IMR-90 (cell line): ENCODE measurements around the gene RTF1. TPM values are rescaled to one million over a fixed set of nuclear protein-coding genes. Genes with fewer than 3 reads are reported as not detected.

Experiments used
- ATAC-seq: fragments of 200-7000 bp; cut with Tn5 transposase; 2 replicates; pipeline ENCODE4 v1.9.1; 2020; ENCODE audit warnings: low read depth, mild to moderate bottlenecking, moderate library complexity
- BruUV-seq: library from RNA; stranded (reverse); fragments of 400-500 nt; replicated peaks from 2 replicates; lab custom pipeline; 2021; lab: Mats Ljungman, UMichigan
- CTCF ChIA-PET: fragments of 300-600 bp; formaldehyde crosslinking; extraction: SDS; loops from one replicate; lab custom pipeline; 2021; ENCODE audit warnings: antibody characterized with exemption; lab: Yijun Ruan, JAX
- POLR2A ChIA-PET: fragments of 300-600 bp; sonication (Branson Sonifier 250); formaldehyde crosslinking; loops from one replicate; lab custom pipeline; 2022; ENCODE audit warnings: antibody characterized with exemption; ENCODE audit not compliant: unreplicated experiment; lab: Charles Lee
- DNase-seq: peaks from one replicate; pipeline ENCODE4 v3.0.0; 2013
- H2AFZ ChIP-seq: replicated peaks from 2 replicates; pipeline ENCODE3; 2013; ENCODE audit warnings: low read length, mild to moderate bottlenecking; ENCODE audit not compliant: poor library complexity
- H2AK5ac ChIP-seq: 2 replicates; pipeline ENCODE4 v1.6.1; 2013; ENCODE audit warnings: low read depth, low read length, inconsistent platforms
- H2AK9ac ChIP-seq: replicated peaks from 2 replicates; pipeline ENCODE3; 2013; ENCODE audit warnings: mild to moderate bottlenecking, low read depth, low read length, moderate library complexity; ENCODE audit not compliant: poor library complexity
- H2BK120ac ChIP-seq: 2 replicates; pipeline ENCODE4 v1.6.1; 2013; ENCODE audit warnings: low read depth, low read length, inconsistent platforms
- H2BK15ac ChIP-seq: 3 replicates; pipeline ENCODE4 v1.6.1; 2013; ENCODE audit warnings: low read depth, low read length, inconsistent platforms
- H2BK20ac ChIP-seq: 2 replicates; pipeline ENCODE4 v1.6.1; 2013; ENCODE audit warnings: low read depth, mild to moderate bottlenecking, inconsistent platforms, low read length, moderate library complexity
- H2BK5ac ChIP-seq: 2 replicates; pipeline ENCODE4 v1.6.1; 2013; ENCODE audit warnings: mild to moderate bottlenecking, low read depth, low read length, inconsistent platforms; ENCODE audit not compliant: poor library complexity, severe bottlenecking
- H3K14ac ChIP-seq: replicated peaks from 2 replicates; pipeline ENCODE4 v1.6.1; 2013; ENCODE audit warnings: low read depth, low read length, inconsistent platforms
- H3K18ac ChIP-seq: 2 replicates; pipeline ENCODE4 v1.6.1; 2013; ENCODE audit warnings: low read depth, low read length, control low read depth
- H3K23ac ChIP-seq: 2 replicates; pipeline ENCODE4 v1.6.1; 2013; ENCODE audit warnings: low read depth, low read length, inconsistent platforms
- H3K27ac ChIP-seq: 2 replicates; pipeline ENCODE4 v1.5.1; 2013; ENCODE audit warnings: mild to moderate bottlenecking, control low read depth, low read length; ENCODE audit not compliant: insufficient read depth
- H3K27me3 ChIP-seq: 2 replicates; pipeline ENCODE4 v1.6.1; 2013; ENCODE audit warnings: low read length; ENCODE audit not compliant: control insufficient read depth, insufficient read depth
- H3K36me3 ChIP-seq: 2 replicates; pipeline ENCODE4 v1.6.1; 2013; ENCODE audit warnings: low read length, mixed read lengths; ENCODE audit not compliant: control insufficient read depth, insufficient read depth
- H3K4ac ChIP-seq: 2 replicates; pipeline ENCODE4 v1.6.1; 2013; ENCODE audit warnings: low read depth, low read length, inconsistent platforms
- H3K4me1 ChIP-seq: 2 replicates; pipeline ENCODE4 v1.6.1; 2013; ENCODE audit warnings: low read length, mixed read lengths; ENCODE audit not compliant: control insufficient read depth, insufficient read depth
- H3K4me2 ChIP-seq: 2 replicates; pipeline ENCODE4 v1.6.1; 2013; ENCODE audit warnings: low read depth, mild to moderate bottlenecking, control low read depth, low read length, moderate library complexity
- H3K4me3 ChIP-seq: 2 replicates; pipeline ENCODE4 v1.5.1; 2013; ENCODE audit warnings: low read depth, mild to moderate bottlenecking, control low read depth, low read length, moderate library complexity; ENCODE audit not compliant: insufficient read depth
- H3K56ac ChIP-seq: 2 replicates; pipeline ENCODE4 v1.6.1; 2013; ENCODE audit warnings: low read length, inconsistent platforms; ENCODE audit not compliant: insufficient read depth; ENCODE audit errors: extremely low read depth
- H3K79me1 ChIP-seq, 2 experiments: 2 replicates each; pipeline ENCODE4 v1.6.1; 2013; ENCODE audit warnings: low read length in 2 of 2, inconsistent platforms in 1 of 2, low read depth in 1 of 2
- H3K9ac ChIP-seq: 2 replicates; pipeline ENCODE4 v1.6.1; 2013; ENCODE audit warnings: low read depth, low read length, control low read depth
- H3K9me1 ChIP-seq: 2 replicates; pipeline ENCODE4 v1.6.1; 2013; ENCODE audit warnings: low read length, inconsistent platforms; ENCODE audit not compliant: insufficient read depth
- H3K9me3 ChIP-seq: 2 replicates; pipeline ENCODE4 v1.6.1; 2013; ENCODE audit warnings: low read length; ENCODE audit not compliant: control insufficient read depth, insufficient read depth
- H4K20me1 ChIP-seq: 2 replicates; pipeline ENCODE4 v1.6.1; 2013; ENCODE audit warnings: low read length, inconsistent platforms; ENCODE audit not compliant: insufficient read depth
- H4K5ac ChIP-seq: 2 replicates; pipeline ENCODE4 v1.6.1; 2013; ENCODE audit warnings: mild to moderate bottlenecking, low read depth, low read length, control low read depth
- H4K8ac ChIP-seq, 2 experiments: 2 replicates each; pipeline ENCODE4 v1.6.1; 2013; ENCODE audit warnings: low read depth in 2 of 2, low read length in 2 of 2, control low read depth in 1 of 2, inconsistent platforms in 1 of 2
- H4K91ac ChIP-seq: 2 replicates; pipeline ENCODE4 v1.6.1; 2013; ENCODE audit warnings: low read depth, low read length, inconsistent platforms; ENCODE audit not compliant: insufficient read depth
- BHLHE40 ChIP-seq: fragments of 150-350 bp; IDR thresholded peaks from 2 replicates; pipeline ENCODE4 v1.6.1; 2016; ENCODE audit warnings: mild to moderate bottlenecking, low read depth, low read length
- CEBPB ChIP-seq: IDR thresholded peaks from 2 replicates; pipeline ENCODE4 v1.6.1; 2012; ENCODE audit warnings: low read depth, low read length, improper control_type of control experiment
- CHD1 ChIP-seq: IDR thresholded peaks from 2 replicates; pipeline ENCODE4 v1.6.1; 2012; ENCODE audit warnings: low read depth, low read length, improper control_type of control experiment
- FOS ChIP-seq: fragments of 150-350 bp; IDR thresholded peaks from 2 replicates; pipeline ENCODE4 v1.6.1; 2016; ENCODE audit warnings: low read depth, low read length
- MAFK ChIP-seq: IDR thresholded peaks from 2 replicates; pipeline ENCODE4 v1.6.1; 2012; ENCODE audit warnings: low read depth, low read length, improper control_type of control experiment
- MAZ ChIP-seq: IDR thresholded peaks from 2 replicates; pipeline ENCODE4 v1.6.1; 2012; ENCODE audit warnings: low read depth, mild to moderate bottlenecking, low read length, improper control_type of control experiment, moderate library complexity, borderline replicate concordance
- MXI1 ChIP-seq: IDR thresholded peaks from 2 replicates; pipeline ENCODE4 v1.6.1; 2012; ENCODE audit warnings: low read depth, mild to moderate bottlenecking, low read length, moderate library complexity, borderline replicate concordance
- NFE2L2 ChIP-seq: fragments of 150-350 bp; IDR thresholded peaks from 2 replicates; pipeline ENCODE4 v1.6.1; 2016; ENCODE audit warnings: low read depth, mild to moderate bottlenecking, low read length
- POLR2A ChIP-seq: IDR thresholded peaks from 2 replicates; pipeline ENCODE4 v1.6.1; 2012; ENCODE audit warnings: mild to moderate bottlenecking, low read depth, low read length
- RAD21 ChIP-seq: IDR thresholded peaks from 2 replicates; pipeline ENCODE4 v1.6.1; 2012; ENCODE audit warnings: low read length, improper control_type of control experiment
- RCOR1 ChIP-seq: IDR thresholded peaks from 2 replicates; pipeline ENCODE4 v1.6.1; 2012; ENCODE audit warnings: mild to moderate bottlenecking, low read length, improper control_type of control experiment; ENCODE audit not compliant: insufficient replicate concordance
- RFX5 ChIP-seq: IDR thresholded peaks from 2 replicates; pipeline ENCODE4 v1.8.0; 2012; ENCODE audit warnings: low read depth, mild to moderate bottlenecking, low read length, moderate library complexity
- SMC3 ChIP-seq: fragments of 150-350 bp; IDR thresholded peaks from 2 replicates; pipeline ENCODE4 v1.6.1; 2016; ENCODE audit warnings: low read depth, mild to moderate bottlenecking, antibody characterized with exemption, low read length, moderate library complexity
- WGBS, 2 experiments: methylation state at CpG; one replicate each; pipeline versions ENCODE4 v1.1.5 to v1.1.7; 2013; ENCODE audit warnings: missing lambda C conversion rate in 2 of 2; ENCODE audit not compliant: insufficient read length in 1 of 2; ENCODE audit errors: extremely low coverage in 2 of 2; 5-methylcytosine and 5-hydroxymethylcytosine counted together
- dilution Hi-C: fragments of 300-500 bp; cut with HindIII; formaldehyde crosslinking; loops from one replicate; pipeline ENCODE4 v1.14.3; 2018; ENCODE audit warnings: low sequenced_read_pairs; ENCODE audit not compliant: unreplicated experiment
- in situ Hi-C: fragments of 300-500 bp; cut with MboI; formaldehyde crosslinking; loops from 3 replicates; pipeline ENCODE4 v1.14.3; 2019; ENCODE audit warnings: low sequenced_read_pairs, inconsistent platforms, mixed read lengths
- intact Hi-C: fragments of 100-400 bp; cut with micrococcal nuclease; formaldehyde crosslinking; loops from 2 replicates; pipeline ENCODE4 v1.10.0; 2022
- polyA plus RNA-seq, 3 experiments: library from polyadenylated mRNA; depleted of rRNA; stranded (reverse); fragments of >200 nt; gene quantifications; 2 replicates each; pipeline ENCODE4 v1.2.3, GENCODE V29; 2012; ENCODE audit warnings: low replicate concordance in 1 of 3
- total RNA-seq: library from RNA; depleted of rRNA; stranded (reverse); fragments of >200 nt; gene quantifications from 2 replicates; pipeline ENCODE4 v1.2.3, GENCODE V29; 2012
- TF ChIP-seq, protein P1 (sequence below): fragments of 150-350 bp; IDR thresholded peaks from 2 replicates; pipeline ENCODE4 v1.6.1; 2017; ENCODE audit warnings: mild to moderate bottlenecking, antibody characterized with exemption, low read length, low read depth
- TF ChIP-seq, protein P2 (sequence below): conservative IDR thresholded peaks from 2 replicates; pipeline ENCODE4 v1.5.1; 2012; ENCODE audit warnings: mild to moderate bottlenecking, low read depth, low read length, improper control_type of control experiment
- TF ChIP-seq, protein P3 (sequence below): fragments of 150-350 bp; IDR thresholded peaks from 2 replicates; pipeline ENCODE4 v1.6.1; 2016; ENCODE audit warnings: low read depth, mild to moderate bottlenecking, low read length, moderate library complexity, borderline replicate concordance

RTF1 gene
- total and polyA plus RNA-seq, 2 of the 4 experiments (the other 2 are of a cell fraction), result 15.1 to 24.3 TPM

DNA sequence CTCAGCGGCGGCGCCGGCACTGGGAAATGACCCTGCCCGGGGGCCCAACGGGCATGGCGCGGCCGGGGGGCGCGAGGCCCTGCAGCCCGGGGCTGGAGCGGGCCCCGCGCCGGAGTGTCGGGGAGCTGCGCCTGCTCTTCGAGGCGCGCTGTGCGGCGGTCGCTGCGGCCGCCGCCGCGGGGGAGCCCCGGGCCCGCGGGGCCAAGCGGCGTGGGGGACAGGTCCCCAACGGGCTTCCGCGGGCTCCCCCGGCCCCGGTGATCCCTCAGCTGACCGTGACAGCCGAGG lies 77.0 kb downstream of the RTF1 start:
- ATAC-seq (peak; percentile 21), DNase-seq (no peak)
- H3K56ac ChIP-seq, result no peak overlapping the region
- H3K9me1 ChIP-seq, result peaks cover 26% of the 10 kb centered on the region
- dilution Hi-C loops, result no loop called here
- BruUV-seq, result no TSS peak
- peak overlapping the region; percentile 95 for H2AFZ ChIP-seq
- H3K4me1 ChIP-seq, result peaks cover 19% of the 10 kb centered on the region
- TF ChIP-seq POLR2A (no peak), RCOR1 (no peak), BHLHE40 (no peak), MAFK (no peak), MXI1 (no peak), SMC3 (no peak), CHD1 (no peak), MAZ (no peak), RAD21 (no peak), NFE2L2 (no peak), FOS (no peak), CEBPB (no peak), RFX5 (no peak)
- TF ChIP-seq, protein P1, sequence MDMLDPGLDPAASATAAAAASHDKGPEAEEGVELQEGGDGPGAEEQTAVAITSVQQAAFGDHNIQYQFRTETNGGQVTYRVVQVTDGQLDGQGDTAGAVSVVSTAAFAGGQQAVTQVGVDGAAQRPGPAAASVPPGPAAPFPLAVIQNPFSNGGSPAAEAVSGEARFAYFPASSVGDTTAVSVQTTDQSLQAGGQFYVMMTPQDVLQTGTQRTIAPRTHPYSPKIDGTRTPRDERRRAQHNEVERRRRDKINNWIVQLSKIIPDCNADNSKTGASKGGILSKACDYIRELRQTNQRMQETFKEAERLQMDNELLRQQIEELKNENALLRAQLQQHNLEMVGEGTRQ, result no peak
- TF ChIP-seq, protein P2, sequence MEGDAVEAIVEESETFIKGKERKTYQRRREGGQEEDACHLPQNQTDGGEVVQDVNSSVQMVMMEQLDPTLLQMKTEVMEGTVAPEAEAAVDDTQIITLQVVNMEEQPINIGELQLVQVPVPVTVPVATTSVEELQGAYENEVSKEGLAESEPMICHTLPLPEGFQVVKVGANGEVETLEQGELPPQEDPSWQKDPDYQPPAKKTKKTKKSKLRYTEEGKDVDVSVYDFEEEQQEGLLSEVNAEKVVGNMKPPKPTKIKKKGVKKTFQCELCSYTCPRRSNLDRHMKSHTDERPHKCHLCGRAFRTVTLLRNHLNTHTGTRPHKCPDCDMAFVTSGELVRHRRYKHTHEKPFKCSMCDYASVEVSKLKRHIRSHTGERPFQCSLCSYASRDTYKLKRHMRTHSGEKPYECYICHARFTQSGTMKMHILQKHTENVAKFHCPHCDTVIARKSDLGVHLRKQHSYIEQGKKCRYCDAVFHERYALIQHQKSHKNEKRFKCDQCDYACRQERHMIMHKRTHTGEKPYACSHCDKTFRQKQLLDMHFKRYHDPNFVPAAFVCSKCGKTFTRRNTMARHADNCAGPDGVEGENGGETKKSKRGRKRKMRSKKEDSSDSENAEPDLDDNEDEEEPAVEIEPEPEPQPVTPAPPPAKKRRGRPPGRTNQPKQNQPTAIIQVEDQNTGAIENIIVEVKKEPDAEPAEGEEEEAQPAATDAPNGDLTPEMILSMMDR, result no peak
- TF ChIP-seq, protein P3, sequence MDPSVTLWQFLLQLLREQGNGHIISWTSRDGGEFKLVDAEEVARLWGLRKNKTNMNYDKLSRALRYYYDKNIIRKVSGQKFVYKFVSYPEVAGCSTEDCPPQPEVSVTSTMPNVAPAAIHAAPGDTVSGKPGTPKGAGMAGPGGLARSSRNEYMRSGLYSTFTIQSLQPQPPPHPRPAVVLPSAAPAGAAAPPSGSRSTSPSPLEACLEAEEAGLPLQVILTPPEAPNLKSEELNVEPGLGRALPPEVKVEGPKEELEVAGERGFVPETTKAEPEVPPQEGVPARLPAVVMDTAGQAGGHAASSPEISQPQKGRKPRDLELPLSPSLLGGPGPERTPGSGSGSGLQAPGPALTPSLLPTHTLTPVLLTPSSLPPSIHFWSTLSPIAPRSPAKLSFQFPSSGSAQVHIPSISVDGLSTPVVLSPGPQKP, result no peak
- H2AK5ac ChIP-seq, result no peak overlapping the region
- peak overlapping the region; percentile 5 for H2AK9ac ChIP-seq
- intact Hi-C loops, result no loop called here
- H4K20me1 ChIP-seq, result no peaks in the 10 kb centered on the region
- POLR2A ChIA-PET, result interaction anchor here (0.6 kb wide), 1 partner anchor 68 kb away, joined by 4 read pairs; no protein-coding TSS in a partner anchor
- no peak overlapping the region for H2BK20ac ChIP-seq
- H3K23ac ChIP-seq, result no peak overlapping the region
- in situ Hi-C loops, result no loop called here
- H3K36me3 ChIP-seq, result no peaks in the 10 kb centered on the region
- CTCF ChIA-PET, result no interaction called here
- H4K91ac ChIP-seq, result no peak overlapping the region
- no peak overlapping the region for H3K27ac ChIP-seq
- no peak overlapping the region for H3K14ac ChIP-seq
- WGBS, 2 experiments, result 1% methylated on average over 21 of the region's 41 CpGs; no CpG with 5 or more reads in 1 of the 2 experiments
- H3K9me3 ChIP-seq, result no peaks in the 10 kb centered on the region
- peaks cover 0 to 9% of the 10 kb centered on the region in 2 experiments; a peak in 2 of 4 replicates for H3K79me1 ChIP-seq
- no peak overlapping the region for H2BK5ac ChIP-seq
- H4K8ac ChIP-seq, result no peak overlapping the region
- H3K27me3 ChIP-seq, result peaks cover 9% of the 10 kb centered on the region
- H2BK120ac ChIP-seq, result no peak overlapping the region
- H3K18ac ChIP-seq, result no peak overlapping the region
- H4K5ac ChIP-seq, result no peak overlapping the region
- H3K9ac ChIP-seq, result no peak overlapping the region
- no peak overlapping the region for H3K4ac ChIP-seq
- peak overlapping the region; percentile 85 for H3K4me2 ChIP-seq
- H3K4me3 ChIP-seq, result peak overlapping the region; percentile 51
- H2BK15ac ChIP-seq, result no peak overlapping the region
